ENCODE data around the gene FCRL3. TPM values are rescaled to one million over a fixed set of nuclear protein-coding genes. Genes with fewer than 3 reads are reported as not detected.

Gene FCRL3
- total and polyA plus RNA-seq, 12 donors = 0.01 to 1.3 (median 0.17) TPM; not detected in 8

DNA sequence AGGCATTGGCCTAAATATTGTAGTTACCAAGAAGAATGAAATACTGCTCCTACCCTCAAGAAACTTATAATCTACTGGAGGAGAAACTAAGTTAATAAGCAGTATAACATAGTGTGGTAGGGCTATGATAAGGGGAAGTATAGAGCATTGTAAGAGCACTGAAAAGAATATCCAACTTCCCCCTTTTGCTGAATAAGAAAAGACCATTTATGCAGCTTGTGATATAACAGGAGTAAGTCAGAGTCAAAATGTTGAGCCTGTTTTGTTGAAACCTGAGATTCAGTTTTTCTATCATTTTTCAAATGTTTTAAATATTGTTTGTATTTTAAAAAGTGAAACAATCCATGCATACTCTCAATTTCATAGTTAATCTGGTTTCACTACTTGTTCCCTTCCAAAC lies 54.4 kb downstream of the FCRL3 start:
- no peak for TF ChIP-seq CTCF (IDR thresholded peaks at IDR 0.05)
- no peak overlapping the region for H3K4me3 ChIP-seq
- no peaks in the 10 kb centered on the region for H3K9me3 ChIP-seq
- peaks cover 0 to 26% (median 5%) of the 10 kb centered on the region in 7 donors for H3K27me3 ChIP-seq
- DNase-seq (no peak), ATAC-seq (no peak)
- H3K27ac ChIP-seq = no peak overlapping the region
- intact Hi-C loops (cut with DNase I) = no loop called here
- H3K36me3 ChIP-seq = no peaks in the 10 kb centered on the region
- H3K4me1 ChIP-seq = no peaks in the 10 kb centered on the region

GRCh38 chr1:157641177-157641576 lies 59.4 kb downstream of the FCRL3 start:
- TF ChIP-seq CTCF (IDR thresholded peaks at IDR 0.05) = no peak
- no peaks in the 10 kb centered on the region for H3K4me1 ChIP-seq
- H3K9me3 ChIP-seq = no peaks in the 10 kb centered on the region
- H3K27ac ChIP-seq = no peak overlapping the region
- DNase-seq = no peak
- intact Hi-C loops (cut with DNase I) = no loop called here
- peaks cover 0 to 16% (median 0%) of the 10 kb centered on the region in 7 donors for H3K27me3 ChIP-seq
- no peak for ATAC-seq
- H3K36me3 ChIP-seq = no peaks in the 10 kb centered on the region
- WGBS, 2 donors = 19 to 27% methylated on average over 2 of the region's 2 CpGs
- no peak overlapping the region for H3K4me3 ChIP-seq

DNA sequence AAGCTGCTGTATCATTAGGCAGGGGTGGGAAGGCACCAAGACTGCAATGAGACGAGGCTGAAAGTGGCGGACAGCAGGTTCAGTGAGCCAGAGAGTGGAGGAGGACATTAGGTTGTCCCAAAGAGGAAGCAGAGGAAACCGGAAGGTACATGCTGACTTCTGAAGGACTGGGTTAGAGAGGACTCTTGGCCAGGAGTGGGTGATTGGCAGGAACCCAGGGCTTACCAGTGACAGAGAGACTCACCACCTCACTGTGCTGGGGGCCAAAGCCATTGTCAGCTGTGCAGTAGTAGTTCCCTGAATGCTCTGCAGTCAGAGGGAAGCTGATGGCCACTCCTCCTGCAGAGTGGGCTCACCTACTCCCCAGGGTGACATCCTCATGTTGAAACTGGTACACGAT lies 60.8 kb downstream of the FCRL3 start:
- Histone ChIP-seq H3K9me3 (no peaks in the 10 kb centered on the region), H3K36me3 (no peaks in the 10 kb centered on the region), H3K4me1 (no peaks in the 10 kb centered on the region), H3K4me3 (no peak overlapping the region), H3K27me3 (peaks cover 0 to 21% (median 0%) of the 10 kb centered on the region in 7 donors), H3K27ac (no peak overlapping the region)
- ATAC-seq (no peak), DNase-seq (no peak)
- intact Hi-C loops (cut with DNase I) = no loop called here
- no peak for TF ChIP-seq CTCF (IDR thresholded peaks at IDR 0.05)
- 43 to 48% methylated on average over 4 of the region's 4 CpGs for WGBS, 2 donors

DNA sequence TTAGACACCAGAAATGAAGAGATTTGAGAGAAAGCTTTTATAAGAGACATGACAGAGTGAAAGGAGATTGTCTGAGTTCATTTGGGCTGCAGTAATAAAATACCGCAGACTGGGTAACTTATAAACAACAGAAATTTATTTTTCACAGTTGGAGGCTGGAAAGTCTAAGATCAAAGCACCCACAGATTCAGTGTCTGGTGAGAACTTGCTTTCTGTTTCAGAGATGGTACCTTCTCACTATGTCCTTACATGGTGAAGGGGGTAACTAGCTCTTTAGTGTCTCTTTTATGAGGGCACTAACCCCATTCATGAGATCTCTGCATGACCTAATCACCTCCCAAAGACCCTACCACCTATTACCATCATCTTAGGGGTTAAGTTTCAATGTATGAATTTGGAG lies 71.8 kb downstream of the FCRL3 start:
- intact Hi-C loops (cut with DNase I) = no loop called here
- Histone ChIP-seq H3K4me3 (no peak overlapping the region), H3K9me3 (no peaks in the 10 kb centered on the region), H3K4me1 (no peaks in the 10 kb centered on the region), H3K27ac (no peak overlapping the region), H3K27me3 (peaks cover 0 to 57% (median 9%) of the 10 kb centered on the region in 7 donors), H3K36me3 (no peaks in the 10 kb centered on the region)
- no peak for TF ChIP-seq CTCF (IDR thresholded peaks at IDR 0.05)
- 88 to 92% methylated on average over 1 of the region's 1 CpG for WGBS, 2 donors
- no peak for DNase-seq
- no peak for ATAC-seq

Other genes with a start within 250 kb of the FCRL3 start
- under 1 TPM in 3 of 10 donors, not detected in 7; 0.05 to 0.65 (median 0.20) TPM for gene FCRL5, start 148.3 kb downstream of the FCRL3 start, total RNA-seq
- under 1 TPM in 1 of 2 donors, not detected in 1; 0.03 TPM for gene FCRL5, start 148.3 kb downstream of the FCRL3 start, polyA plus RNA-seq
- gene FCRL4, start 102.7 kb downstream of the FCRL3 start, total RNA-seq = not detected
- gene FCRL4, start 102.7 kb downstream of the FCRL3 start, polyA plus RNA-seq = not detected
- under 1 TPM in 1 of 10 donors, not detected in 9; 0.17 TPM for gene FCRL2, start 76.4 kb upstream of the FCRL3 start, total RNA-seq
- under 1 TPM in 1 of 2 donors, not detected in 1; 0.04 TPM for gene FCRL2, start 76.4 kb upstream of the FCRL3 start, polyA plus RNA-seq
- under 1 TPM in 1 of 10 donors, not detected in 9; 0.37 TPM for gene FCRL1, start 119.4 kb upstream of the FCRL3 start, total RNA-seq
- gene FCRL1, start 119.4 kb upstream of the FCRL3 start, polyA plus RNA-seq = under 1 TPM in 1 of 2 donors, not detected in 1; 0.03 TPM
- gene CD5L, start 141.0 kb upstream of the FCRL3 start, total RNA-seq = 1 to 10 TPM in 4 of 10 donors, under 1 TPM in 3, not detected in 3; 0.23 to 4.8 (median 1.6) TPM
- gene CD5L, start 141.0 kb upstream of the FCRL3 start, polyA plus RNA-seq = 1 to 10 TPM in 1 of 2 donors, under 1 TPM in 1; 0.01 to 2.1 TPM